HPDE6-E6E7 (cell line): ENCODE results near the gene ULK4.
"Not testable (repeated sequence)": the region's sequence is repeated elsewhere in the genome, so short reads cannot be mapped to it uniquely, and the experiment has no call there.

Experiments used
- DNase-seq: peaks from one replicate; pipeline ENCODE4 v3.0.0; 2011; ENCODE audit warnings: missing footprints; ENCODE audit errors: extremely low spot score

ULK4 gene

DNA sequence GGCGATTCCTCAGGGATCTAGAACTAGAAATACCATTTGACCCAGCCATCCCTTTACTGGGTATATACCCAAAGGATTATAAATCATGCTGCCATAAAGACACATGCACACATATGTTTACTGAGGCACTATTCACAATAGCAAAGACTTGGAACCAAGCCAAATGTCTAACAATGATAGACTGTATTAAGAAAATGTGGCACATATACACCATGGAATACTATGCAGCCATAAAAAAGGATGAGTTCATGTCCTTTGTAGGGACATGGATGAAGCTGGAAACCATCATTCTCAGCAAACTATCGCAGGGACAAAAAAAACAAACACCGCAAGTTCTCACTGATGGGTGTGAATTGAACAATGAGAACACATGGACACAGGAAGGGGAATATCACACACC lies 515.6 kb downstream of the ULK4 start:
- not testable (repeated sequence) for DNase-seq

DNA sequence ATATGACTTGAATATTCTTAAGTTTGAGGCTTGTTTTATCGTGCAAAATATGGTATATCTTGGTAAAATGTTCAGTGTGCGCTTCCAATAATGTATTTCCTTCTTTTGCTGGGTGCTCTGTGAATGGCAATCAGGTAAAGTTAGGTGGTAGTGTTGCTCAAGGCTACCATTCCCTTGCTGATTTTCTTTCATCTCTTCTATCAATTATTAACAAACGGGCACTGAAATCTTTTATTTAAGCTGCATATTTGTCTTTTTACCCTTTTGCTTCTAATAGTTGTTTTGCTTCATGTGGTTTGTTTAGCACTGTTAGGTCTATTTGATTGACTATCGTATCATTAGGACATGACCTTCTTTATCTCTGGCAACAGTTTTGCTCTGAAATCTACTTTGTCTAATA lies 520.3 kb downstream of the ULK4 start:
- DNase-seq, result no peak

DNA sequence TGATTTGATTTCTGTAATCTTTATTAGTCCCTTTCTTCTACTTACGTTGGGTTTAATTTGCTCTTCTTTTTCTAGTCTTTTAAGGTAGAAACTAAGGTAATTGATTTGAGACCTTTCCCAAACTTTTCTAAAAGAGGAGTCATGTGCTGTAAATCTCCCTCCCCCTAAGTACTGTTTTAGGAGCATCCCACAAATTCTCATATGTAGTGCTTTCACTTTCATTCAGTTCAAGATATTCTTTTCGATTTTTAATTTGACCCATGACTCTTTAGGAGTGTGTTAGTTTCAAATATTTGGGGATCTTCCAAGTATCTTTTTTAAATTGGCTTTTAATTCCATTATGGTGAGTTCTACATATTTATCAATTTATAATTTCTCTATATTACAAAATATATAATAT lies 520.8 kb downstream of the ULK4 start:
- no peak for DNase-seq

DNA sequence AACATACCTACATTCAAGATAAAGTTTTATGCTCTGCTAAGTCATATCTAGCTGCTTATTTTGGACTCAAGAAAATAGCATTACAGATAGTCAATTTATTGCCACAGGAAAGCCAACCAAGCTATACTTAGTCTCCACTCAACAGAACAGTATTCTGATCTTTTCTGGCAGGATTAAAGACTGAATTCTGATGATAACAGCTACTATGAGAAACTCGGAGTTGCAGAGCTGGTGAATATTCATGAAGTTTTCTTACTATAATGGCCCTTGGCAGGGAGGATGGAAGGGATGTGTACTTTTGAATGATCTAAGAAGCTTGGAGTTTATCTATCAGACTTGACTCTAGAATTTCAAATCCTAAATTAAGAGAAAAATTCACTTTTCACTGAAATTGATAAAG lies 524.9 kb downstream of the ULK4 start:
- no peak for DNase-seq

DNA sequence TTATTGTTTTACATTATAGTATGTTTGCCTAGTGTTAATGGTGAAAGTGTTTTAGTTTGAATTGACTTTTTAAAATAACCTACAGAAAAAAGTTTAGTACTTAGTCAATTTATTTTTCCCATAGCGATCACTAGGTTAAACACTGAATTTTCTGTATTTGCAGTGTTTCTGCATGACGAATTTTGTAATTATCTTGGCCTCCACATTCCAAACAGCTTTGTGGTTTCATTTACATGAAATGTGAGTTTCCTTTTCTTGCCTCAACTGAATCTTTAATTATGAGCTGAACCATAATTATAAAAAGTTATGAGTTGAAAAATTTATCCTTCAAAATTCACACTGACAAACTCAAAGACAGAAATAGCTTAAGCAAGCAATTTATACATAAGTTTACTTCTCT lies 527.1 kb downstream of the ULK4 start:
- DNase-seq, result no peak

DNA sequence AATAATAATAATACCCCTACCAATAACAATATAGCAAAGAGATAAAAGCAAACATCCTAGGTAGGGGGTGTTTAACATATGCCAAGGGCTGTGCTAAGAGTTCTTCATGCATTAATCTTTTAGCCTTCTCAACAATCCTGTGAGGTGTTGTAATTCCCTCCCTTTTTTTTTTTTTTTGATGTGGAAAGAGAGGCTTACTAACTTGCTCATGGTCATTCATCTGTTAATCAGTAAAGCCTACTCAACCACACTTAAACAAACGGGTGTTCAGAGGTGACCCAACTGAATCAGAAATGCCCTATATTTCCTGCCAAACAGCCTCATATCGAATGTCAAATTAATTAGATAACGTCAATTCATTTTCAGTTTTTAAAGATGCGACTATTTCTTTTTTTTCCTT lies 530.5 kb downstream of the ULK4 start:
- no peak for DNase-seq

DNA sequence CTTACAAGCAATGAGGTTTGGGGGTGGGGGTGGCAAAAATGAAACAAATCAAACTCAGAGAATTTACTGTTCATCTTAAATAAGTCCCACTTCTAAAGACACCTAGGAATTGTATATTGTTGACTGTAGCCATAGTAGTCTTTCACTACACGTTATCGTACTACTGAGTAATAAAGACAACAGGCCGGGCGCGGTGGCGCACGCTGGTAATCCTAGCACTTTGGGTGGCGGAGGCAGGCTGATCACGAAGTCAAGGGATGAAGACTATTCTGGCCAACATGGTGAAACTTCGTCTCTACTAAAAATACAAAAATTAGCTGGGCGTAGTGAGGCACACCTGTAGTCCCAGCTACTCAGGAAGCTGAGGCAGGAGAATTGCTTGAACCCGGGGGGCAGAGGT lies 531.0 kb downstream of the ULK4 start:
- DNase-seq, result no peak

DNA sequence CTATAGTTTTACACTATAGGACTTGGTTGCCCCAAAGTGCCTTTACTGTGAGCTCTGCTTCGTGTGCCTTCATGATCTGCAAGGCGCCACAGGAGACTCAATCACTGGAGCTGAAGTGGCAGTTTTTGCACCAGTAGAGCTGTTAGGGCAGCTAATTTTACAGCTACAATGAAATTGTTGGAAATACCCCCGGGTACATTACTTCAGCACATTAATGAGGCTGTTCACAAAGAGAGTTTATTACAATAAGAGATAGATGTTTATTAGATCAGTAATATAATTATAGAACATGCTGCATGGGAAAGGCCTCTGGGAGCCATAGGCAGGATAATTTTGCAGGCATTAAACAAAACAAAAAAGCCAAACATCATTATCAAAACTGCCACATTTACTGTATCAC lies 531.5 kb downstream of the ULK4 start:
- DNase-seq, result no peak

DNA sequence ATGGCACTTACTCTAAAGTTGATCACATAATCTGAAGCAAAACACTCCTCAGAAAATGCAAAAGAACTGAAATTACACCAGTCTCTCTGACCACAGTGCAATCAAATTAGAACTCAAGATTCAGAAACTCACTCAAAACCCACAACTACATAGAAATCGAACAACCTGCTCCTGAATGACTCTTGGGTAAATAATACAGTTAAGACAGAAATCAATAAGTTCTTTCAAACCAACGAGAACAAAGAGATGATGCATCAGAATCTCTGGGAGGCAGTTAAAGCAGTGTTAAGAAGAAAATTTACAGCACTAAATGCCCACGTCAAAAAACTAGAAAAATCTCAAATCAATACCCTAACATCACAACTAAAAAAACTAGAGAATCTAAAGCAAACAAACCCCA lies 535.4 kb downstream of the ULK4 start:
- no peak for DNase-seq

DNA sequence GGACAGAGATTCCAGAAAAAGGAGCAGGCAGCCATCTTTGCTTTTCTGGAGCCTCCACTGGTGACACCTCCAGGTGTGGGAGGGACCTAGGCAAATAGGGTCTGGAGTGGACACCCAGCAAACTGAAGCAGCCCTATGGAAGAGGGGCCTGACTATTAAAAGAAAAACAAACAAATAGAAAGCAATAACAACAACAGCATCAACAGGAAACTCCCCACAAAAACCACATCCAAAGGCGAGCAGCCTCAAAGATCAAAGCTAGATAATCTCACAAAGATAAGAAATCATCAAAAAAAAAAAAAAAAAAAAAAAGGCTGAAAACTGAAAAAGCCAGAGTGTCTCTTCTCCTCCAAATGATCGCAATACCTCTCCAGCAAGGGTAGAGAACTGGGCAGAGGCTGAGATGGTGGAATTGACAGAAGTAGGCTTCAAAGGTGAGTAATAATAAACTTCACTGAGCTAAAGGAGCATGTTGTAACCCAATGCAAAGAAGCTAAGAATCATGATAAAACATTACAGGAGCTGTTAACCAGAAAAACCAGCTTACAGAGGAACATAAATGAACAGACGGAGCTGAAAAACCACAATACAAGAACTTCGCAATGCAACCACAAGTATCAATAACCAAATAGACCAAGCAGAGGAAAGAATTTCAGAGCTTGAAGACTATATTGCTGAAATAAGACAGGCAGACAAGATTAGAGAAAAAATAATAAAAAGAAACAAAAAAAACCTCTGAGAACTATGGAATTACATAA lies 537.2 kb downstream of the ULK4 start:
- DNase-seq, result no peak

DNA sequence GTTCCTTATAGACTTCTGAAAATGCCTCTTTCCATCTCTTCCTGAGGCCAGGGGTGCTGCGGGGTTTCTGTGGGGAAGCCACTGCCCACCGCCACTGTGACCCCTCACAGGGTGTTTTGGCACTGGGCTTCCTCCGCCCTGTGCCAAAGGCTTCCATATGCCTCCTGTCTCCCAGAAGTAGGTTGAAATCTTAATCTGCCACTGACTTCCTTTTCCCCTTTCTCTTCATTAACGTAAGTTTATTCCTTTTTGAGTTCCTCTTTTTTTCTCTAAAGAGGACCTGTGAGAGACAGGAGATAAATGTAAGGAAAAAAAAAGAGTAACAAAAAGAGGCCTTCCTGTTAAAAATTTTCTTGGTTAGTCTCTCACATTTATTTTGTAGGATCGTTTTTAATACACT lies 542.1 kb downstream of the ULK4 start:
- DNase-seq, result no peak

DNA sequence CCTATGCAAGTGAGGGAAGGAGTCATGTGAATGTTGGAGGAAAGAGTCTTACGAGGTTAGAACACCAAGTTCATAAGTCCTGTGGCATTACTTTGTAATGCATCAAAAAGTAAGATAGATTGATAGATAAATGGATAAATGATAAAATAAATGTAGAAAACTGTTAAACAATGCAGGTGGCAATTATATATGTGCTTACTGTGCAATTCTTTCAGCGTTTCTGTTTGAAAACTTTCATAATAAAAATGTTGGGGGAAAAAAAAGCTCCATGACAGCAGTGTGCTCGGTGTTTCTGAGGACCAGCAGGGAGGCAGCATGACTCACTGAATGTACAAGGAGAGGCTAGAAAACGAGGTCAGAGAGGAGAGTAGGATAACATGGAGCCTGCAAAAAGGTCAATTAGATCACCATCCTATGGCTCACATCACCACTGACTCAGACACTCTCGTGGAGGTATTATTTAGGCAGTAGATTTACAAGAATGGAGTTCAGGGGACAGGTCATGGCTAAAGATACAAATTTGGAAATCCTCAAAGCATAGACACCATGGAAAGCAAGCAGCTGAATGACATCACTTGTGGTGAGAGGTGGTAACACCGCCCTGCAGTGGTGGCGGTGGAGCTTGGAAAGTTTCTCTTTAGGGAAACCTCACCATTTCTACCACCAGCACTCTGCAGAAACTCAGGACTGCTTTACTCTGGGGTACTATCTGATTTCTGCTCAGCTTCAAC lies 542.8 kb downstream of the ULK4 start:
- DNase-seq, result no peak

DNA sequence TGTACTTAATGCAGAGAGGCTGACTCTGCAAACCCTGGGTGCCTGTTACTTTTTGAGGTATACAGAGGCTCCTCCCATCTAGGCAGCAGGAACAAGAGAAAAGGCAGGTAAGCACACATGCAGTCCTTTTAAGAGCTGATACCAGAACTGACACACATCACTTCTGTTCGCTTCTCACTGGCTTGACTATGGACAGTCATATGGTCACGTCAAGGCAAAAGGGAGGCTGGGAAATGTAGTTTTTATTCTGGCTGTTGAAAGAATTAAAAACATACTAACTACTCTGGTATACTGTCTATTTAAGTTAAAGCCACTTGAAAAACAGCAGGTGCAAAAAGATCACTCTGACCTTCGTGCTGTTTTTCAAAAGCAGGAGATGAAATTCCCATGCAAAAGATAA lies 544.3 kb downstream of the ULK4 start:
- no peak for DNase-seq

DNA sequence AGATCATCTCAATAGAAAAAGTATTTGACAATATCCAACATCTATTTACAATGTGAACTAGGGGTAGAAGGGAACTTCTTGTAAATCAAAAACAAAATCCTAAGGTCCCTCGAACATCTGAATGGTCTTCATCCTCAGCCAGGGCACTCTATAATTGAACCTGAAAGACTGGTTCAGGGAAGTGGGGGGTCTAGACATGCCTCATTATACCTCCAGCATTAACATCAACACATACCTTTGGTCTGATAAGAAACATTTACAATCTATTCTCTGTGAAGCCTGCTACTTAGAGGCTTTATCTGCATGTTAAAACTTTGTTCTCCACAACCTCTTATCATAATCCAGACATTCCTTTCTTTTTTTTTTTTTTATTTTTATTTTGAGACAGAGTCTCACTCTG lies 550.8 kb downstream of the ULK4 start:
- no peak for DNase-seq

DNA sequence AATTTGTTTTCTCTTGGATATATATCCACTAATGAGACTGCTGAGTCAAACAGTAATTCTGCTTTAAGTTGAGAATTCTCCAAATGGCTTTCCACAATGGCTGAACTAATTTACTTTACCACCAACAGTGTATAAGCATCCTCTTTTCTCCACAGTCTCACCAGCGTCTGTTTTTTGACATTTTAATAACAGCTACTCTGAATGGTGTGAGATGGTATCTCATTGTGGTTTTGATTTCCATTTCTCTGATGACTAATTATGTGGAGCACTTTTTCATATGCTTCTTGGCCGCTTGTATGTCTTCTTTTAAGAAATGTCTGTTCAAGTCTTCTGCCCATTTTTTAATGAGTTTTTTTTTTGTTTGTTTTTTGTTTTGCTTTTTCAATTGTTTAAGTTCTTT lies 556.4 kb downstream of the ULK4 start:
- no peak for DNase-seq

DNA sequence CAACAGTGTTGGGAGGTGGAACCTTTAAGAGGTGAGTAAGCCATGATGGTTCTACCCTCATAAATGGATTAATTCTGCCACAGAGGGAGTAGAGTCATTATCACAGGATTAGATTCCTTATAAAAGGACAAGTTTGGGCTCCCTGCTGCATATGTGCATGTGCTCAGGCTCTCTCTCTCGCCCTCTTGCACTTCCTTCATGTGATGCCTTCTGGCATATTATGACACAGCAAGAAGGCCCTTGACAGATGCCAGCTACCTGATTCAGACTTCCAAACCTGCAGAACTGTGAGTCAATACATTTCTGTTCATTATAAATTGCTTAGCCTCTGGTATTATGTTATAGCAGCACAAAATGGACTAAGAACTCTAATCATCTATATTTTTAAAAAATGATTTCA lies 557.3 kb downstream of the ULK4 start:
- DNase-seq, result no peak

DNA sequence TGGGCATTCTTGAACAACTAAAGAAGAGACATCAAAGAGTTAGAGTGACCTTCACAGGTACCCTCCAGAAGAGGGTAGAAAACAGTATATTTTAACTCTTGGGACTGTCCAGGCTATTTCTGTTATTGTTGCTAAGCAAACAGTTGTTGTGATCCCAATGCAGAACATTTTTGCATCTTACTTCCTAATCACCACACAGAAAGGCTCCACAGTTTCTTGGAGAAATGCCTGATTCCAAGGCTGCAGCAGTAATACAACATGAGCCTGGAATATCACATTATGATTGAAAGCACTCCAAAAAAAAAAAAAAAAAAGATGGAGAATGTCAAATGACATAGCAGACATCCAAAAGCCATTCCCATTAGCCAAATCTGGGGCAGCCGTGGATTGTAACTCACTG lies 567.0 kb downstream of the ULK4 start:
- no peak for DNase-seq

DNA sequence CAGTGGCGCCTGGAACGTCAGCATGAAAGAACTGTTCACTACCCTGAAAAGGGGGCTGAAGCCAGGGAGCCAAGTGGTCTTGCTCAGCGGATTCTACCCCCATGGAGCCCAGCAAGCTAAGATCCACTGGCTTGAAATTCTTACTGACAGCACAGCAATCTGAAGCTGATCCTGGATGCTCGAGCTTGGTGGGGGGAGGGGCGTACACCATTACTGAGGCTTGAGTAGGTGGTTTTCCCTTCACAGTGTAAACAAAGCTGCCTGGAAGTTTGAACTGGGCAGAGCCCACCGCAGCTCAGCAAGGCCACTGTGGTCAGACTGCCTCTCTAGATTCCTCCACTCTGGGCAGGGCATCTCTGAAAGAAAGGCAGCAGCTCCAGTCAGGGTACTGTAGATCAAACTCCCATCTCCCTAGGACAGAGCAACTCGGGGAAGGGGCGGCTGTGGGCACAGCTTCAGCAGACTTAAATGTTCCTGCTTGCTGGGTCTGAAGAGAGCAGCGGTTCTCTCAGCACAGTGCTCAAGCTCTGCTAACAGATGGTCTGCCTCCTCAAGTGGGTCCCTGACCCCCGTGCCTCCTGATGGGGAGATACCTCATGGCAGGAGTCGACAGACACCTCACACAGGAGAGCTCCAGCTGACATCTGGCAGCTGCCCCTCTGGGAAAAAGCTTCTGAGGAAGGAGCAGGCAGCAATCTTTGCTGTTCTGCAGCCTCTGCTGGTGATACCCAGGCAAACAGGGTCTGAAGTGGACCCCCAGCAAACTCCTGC lies 591.0 kb downstream of the ULK4 start:
- DNase-seq, result not testable (repeated sequence)

DNA sequence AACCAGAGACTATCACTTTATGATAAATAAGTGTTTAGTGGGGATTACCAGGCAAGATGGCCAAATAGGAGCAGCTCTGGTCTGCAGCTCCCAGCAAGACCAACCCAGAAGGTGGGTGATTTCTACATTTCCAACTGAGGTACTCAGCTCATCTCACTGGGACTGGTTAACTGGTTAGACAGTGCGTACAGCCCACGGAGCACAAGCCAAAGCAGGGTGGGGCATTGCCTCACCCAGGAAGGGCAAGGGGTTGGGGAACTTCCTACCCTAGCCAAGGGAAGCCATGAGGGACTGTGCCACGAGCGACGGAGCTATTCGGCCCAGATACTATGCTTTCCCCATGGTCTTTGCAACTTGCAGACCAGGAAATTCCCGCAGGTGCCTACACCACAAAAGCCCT lies 591.6 kb downstream of the ULK4 start:
- DNase-seq, result no peak

DNA sequence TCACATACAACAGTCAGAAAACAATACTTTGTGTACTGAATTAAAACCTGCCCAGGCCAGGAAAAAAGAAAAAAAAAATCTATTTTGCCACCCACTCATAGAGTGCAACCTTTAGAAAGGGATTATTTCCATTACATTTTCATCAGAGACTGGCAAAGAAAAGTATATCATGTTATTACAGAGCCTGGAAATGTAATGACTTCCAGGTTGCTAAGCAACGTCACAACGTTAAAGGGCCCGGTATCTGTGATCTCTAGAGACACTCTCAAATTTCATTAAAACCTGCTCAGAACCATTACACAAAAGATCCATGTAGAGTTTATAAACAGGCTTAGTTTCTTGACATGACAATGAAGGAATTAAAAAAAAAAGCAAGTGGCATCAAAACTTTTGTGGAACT lies 592.1 kb downstream of the ULK4 start:
- no peak for DNase-seq

DNA sequence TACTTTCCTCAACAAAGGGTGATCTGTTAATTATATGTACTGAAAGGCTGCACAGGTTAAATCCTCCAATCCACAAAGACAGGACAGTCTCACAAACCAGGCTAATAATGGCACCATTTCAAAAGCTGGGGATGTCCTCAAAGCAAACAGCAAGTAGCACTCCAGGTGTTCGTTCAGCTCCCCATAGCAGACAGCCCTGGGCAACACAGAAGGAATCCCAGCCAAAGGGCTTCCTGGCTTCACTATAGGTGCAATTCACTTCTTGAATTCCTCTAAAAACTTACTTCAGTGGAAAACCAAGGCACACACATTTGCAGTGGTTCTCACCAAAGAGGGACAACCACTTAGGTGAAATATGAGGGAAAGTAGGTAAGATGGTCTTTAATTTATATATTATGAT lies 595.9 kb downstream of the ULK4 start:
- no peak for DNase-seq

DNA sequence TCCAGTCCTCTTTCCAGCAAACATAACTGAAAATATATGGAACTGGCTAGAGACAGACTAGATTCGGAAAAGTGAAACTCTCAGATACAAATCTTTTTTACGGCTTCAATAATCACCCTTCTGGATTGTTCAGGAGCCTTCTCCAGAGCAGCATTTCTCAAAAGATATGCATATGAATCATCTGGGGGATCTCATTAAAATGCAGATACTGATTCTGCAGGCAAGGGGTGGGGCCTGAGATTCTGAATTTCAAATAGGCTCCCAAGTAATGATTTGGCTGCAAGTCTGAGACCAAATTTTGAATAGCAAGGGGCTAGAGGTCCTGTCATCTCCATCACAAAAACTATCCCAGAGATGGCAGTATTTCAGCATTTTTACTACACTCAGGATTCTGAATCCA lies 597.2 kb downstream of the ULK4 start:
- no peak for DNase-seq
